GM21528 (cell line): Measurements from ENCODE around the gene CACNA1C.

Experiments
- ATAC-seq: cut with Tn5 transposase; IDR thresholded peaks from one replicate; pipeline ENCODE4 v1.9.1; 2021; ENCODE audit warnings: mild to moderate bottlenecking, moderate library complexity; ENCODE audit not compliant: unreplicated experiment, low FRiP score

Gene CACNA1C

GRCh38 chr12:2052826-2053678, at the start of gene CACNA1C:
Gene CACNA1C, plus strand, starts transcription at chr12:2052987. Its CDS starts 576 bp downstream, at chr12:2053563.
- ATAC-seq = no peak

GRCh38 chr12:2003676-2004112, 49.1 kb upstream of the CACNA1C start:
- peak; percentile 19 for ATAC-seq

GRCh38 chr12:2004113-2004929, 48.5 kb upstream of the CACNA1C start, which contains the start of gene DCP1B:
Gene DCP1B, minus strand, starts transcription at chr12:2004457. Its CDS starts 26 bp downstream, at chr12:2004431.
- ATAC-seq = peak; percentile 97

- no peak for ATAC-seq
Measured at GRCh38 chr12:2008677-2009076, 44.1 kb upstream of the CACNA1C start.

GRCh38 chr12:2009623-2010022, 43.2 kb upstream of the CACNA1C start:
- no peak for ATAC-seq

GRCh38 chr12:2011643-2012607, 40.9 kb upstream of the CACNA1C start:
- no peak for ATAC-seq

GRCh38 chr12:2013086-2013485, 39.7 kb upstream of the CACNA1C start:
- ATAC-seq = no peak

- ATAC-seq = no peak
Measured at GRCh38 chr12:2013527-2014223, 39.1 kb upstream of the CACNA1C start.

- ATAC-seq = no peak
Measured at GRCh38 chr12:2014231-2014630, 38.6 kb upstream of the CACNA1C start.

GRCh38 chr12:2016862-2017545, 35.8 kb upstream of the CACNA1C start:
- ATAC-seq = no peak

GRCh38 chr12:2017546-2018337, 35.0 kb upstream of the CACNA1C start:
- ATAC-seq = no peak

- no peak for ATAC-seq
Measured at GRCh38 chr12:2018391-2018790, 34.4 kb upstream of the CACNA1C start.

- ATAC-seq = no peak
Measured at GRCh38 chr12:2019126-2019525, 33.7 kb upstream of the CACNA1C start.

GRCh38 chr12:2020511-2020910, 32.3 kb upstream of the CACNA1C start:
- ATAC-seq = no peak

- no peak for ATAC-seq
Measured at GRCh38 chr12:2023365-2023764, 29.4 kb upstream of the CACNA1C start.

GRCh38 chr12:2027351-2027750, 25.4 kb upstream of the CACNA1C start:
- no peak for ATAC-seq

GRCh38 chr12:2029851-2030250, 22.9 kb upstream of the CACNA1C start:
- no peak for ATAC-seq

GRCh38 chr12:2032506-2032905, 20.3 kb upstream of the CACNA1C start:
- ATAC-seq = no peak
